K562 (cell line): ENCODE results near the gene MLH3. TPM values are rescaled to one million over a fixed set of nuclear protein-coding genes. Genes with fewer than 3 reads are reported as not detected.

ENCODE experiments used
- ARHGAP35 ChIP-seq: fragments of 450-650 bp; IDR thresholded peaks from 2 replicates; pipeline ENCODE4 v1.6.1; 2018; ENCODE audit not compliant: partially characterized antibody
- CHD2 ChIP-seq: IDR thresholded peaks from 2 replicates; pipeline ENCODE4 v1.6.1; 2011; ENCODE audit warnings: low read depth, low read length
- GABPB1 ChIP-seq: sonication (generic); formaldehyde crosslinking; IDR thresholded peaks from 2 replicates; pipeline ENCODE4 v1.8.0; 2022; ENCODE audit warnings: mild to moderate bottlenecking, missing genetic modification reagents
- KLF16 ChIP-seq: IDR thresholded peaks from 2 replicates; pipeline ENCODE4 v1.6.1; 2016; ENCODE audit warnings: antibody characterized with exemption
- LEF1 ChIP-seq: fragments of 450-650 bp; IDR thresholded peaks from 2 replicates; pipeline ENCODE4 v1.6.1; 2016; ENCODE audit warnings: mild to moderate bottlenecking
- MAFF ChIP-seq: IDR thresholded peaks from 2 replicates; pipeline ENCODE4 v1.6.1; 2012; ENCODE audit warnings: low read length, improper control_type of control experiment
- MTA3 ChIP-seq: fragments of 450-650 bp; formaldehyde crosslinking; IDR thresholded peaks from 2 replicates; pipeline ENCODE4 v1.6.1; 2017; ENCODE audit warnings: mild to moderate bottlenecking, borderline replicate concordance
- REST ChIP-seq, 2 experiments: fragments of 450-650 bp; formaldehyde crosslinking in 1 of 2; IDR thresholded peaks; 2 replicates each; pipeline versions ENCODE4 v1.4.0 to v1.6.1; 2014 to 2020; ENCODE audit warnings: mild to moderate bottlenecking in 2 of 2, borderline replicate concordance in 1 of 2, low read depth in 1 of 2
- SMAD1 ChIP-seq: fragments of 150-350 bp; IDR thresholded peaks from 2 replicates; pipeline ENCODE4 v1.6.1; 2014; ENCODE audit warnings: low read length, low read depth; ENCODE audit not compliant: partially characterized antibody
- SMAD4 ChIP-seq: fragments of 250-450 bp; sonication (Bioruptor Pico); conservative IDR thresholded peaks from 2 replicates; pipeline ENCODE4 v1.8.0; 2021; ENCODE audit warnings: inconsistent platforms, mild to moderate bottlenecking, moderate library complexity
- SRSF3 ChIP-seq: fragments of 200-400 bp; formaldehyde crosslinking; IDR thresholded peaks from 2 replicates; pipeline ENCODE4 v1.6.1; 2016; ENCODE audit warnings: mild to moderate bottlenecking, low read length, moderate library complexity; ENCODE audit not compliant: insufficient read depth
- ZC3H11A ChIP-seq: IDR thresholded peaks from 2 replicates; pipeline ENCODE4 v1.6.1; 2012; ENCODE audit warnings: low read depth, low read length, improper control_type of control experiment
- ZNF444 ChIP-seq: fragments of 250-450 bp; sonication (Bioruptor Pico); IDR thresholded peaks from 2 replicates; pipeline ENCODE4 v1.4.0; 2020; ENCODE audit warnings: mild to moderate bottlenecking, moderate library complexity
- polyA plus RNA-seq, 8 experiments: library from polyadenylated mRNA; depleted of rRNA in 4 of 8; stranded (reverse) in 5 of 8; unstranded in 3 of 8; fragments of >200 nt; fragmentation: Nextera tagmentation in 2 of 8; fragmentation: Illumina TruSeq in 1 of 8; extraction: Ambion mirVana in 2 of 8; extraction: Trizol in 1 of 8; gene quantifications; 2 replicates each; pipeline versions ENCODE4 v1.2.1 to v1.2.3, GENCODE V29; 2011 to 2014; ENCODE audit warnings: inconsistent platforms in 1 of 8, missing spikeins in 1 of 8
- total RNA-seq, 7 experiments: library from RNA; depleted of rRNA in 6 of 7; stranded (reverse); fragments of >200 nt in 6 of 7; fragmentation: Illumina TruSeq in 2 of 7; extraction: Trizol in 2 of 7; gene quantifications; 2 replicates each; pipeline versions ENCODE4 v1.2.1 to v1.2.3, GENCODE V29; 2011 to 2021; ENCODE audit warnings: low replicate concordance in 1 of 7
- TF ChIP-seq, protein P1 (sequence below), 2 experiments: fragments of 450-650 bp in 1 of 2; IDR thresholded peaks; 2 replicates each; pipeline ENCODE4 v1.6.1; 2011 to 2017; ENCODE audit warnings: low read depth in 2 of 2, antibody characterized with exemption in 1 of 2, borderline replicate concordance in 1 of 2, low read length in 1 of 2, mild to moderate bottlenecking in 1 of 2, mixed read lengths in 1 of 2; ENCODE audit not compliant: control insufficient read depth in 1 of 2
- TF ChIP-seq, protein P2 (sequence below): fragments of 450-650 bp; IDR thresholded peaks from 2 replicates; pipeline ENCODE4 v1.6.1; 2018; ENCODE audit warnings: mild to moderate bottlenecking, low read depth; ENCODE audit not compliant: partially characterized antibody

Gene MLH3
- total and polyA plus RNA-seq, 9 of the 15 experiments (the other 6 are each of a cell fraction or from before 2014, with no cell fraction given) = 5.9 to 15.3 (median 10.7) TPM

- TF ChIP-seq REST (IDR thresholded peaks at IDR 0.05; ENCODE audit: borderline replicate concordance) = peak; percentile 19; the same call in 1 of the 2 replicates
- no peak for TF ChIP-seq REST (CRISPR knock-in tag; IDR thresholded peaks at IDR 0.05; ENCODE audit: low read depth)
- no peak for TF ChIP-seq ZC3H11A
- TF ChIP-seq GABPB1 (CRISPR knock-in tag) = peak; percentile 73; the same call in 1 of the 2 replicates
- TF ChIP-seq, protein P1, sequence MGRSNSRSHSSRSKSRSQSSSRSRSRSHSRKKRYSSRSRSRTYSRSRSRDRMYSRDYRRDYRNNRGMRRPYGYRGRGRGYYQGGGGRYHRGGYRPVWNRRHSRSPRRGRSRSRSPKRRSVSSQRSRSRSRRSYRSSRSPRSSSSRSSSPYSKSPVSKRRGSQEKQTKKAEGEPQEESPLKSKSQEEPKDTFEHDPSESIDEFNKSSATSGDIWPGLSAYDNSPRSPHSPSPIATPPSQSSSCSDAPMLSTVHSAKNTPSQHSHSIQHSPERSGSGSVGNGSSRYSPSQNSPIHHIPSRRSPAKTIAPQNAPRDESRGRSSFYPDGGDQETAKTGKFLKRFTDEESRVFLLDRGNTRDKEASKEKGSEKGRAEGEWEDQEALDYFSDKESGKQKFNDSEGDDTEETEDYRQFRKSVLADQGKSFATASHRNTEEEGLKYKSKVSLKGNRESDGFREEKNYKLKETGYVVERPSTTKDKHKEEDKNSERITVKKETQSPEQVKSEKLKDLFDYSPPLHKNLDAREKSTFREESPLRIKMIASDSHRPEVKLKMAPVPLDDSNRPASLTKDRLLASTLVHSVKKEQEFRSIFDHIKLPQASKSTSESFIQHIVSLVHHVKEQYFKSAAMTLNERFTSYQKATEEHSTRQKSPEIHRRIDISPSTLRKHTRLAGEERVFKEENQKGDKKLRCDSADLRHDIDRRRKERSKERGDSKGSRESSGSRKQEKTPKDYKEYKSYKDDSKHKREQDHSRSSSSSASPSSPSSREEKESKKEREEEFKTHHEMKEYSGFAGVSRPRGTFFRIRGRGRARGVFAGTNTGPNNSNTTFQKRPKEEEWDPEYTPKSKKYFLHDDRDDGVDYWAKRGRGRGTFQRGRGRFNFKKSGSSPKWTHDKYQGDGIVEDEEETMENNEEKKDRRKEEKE (IDR thresholded peaks at IDR 0.05; ENCODE audit: borderline replicate concordance in 1 of 2, control insufficient read depth in 1 of 2, low read depth in 2 of 2, low read length in 1 of 2) = no peak
- TF ChIP-seq KLF16 = no peak
- TF ChIP-seq SRSF3 = no peak
- 0 out of 2 replicates have a peak, but pooled peaks have one; percentile 19 for TF ChIP-seq CHD2
- TF ChIP-seq MAFF = no peak
- TF ChIP-seq, protein P2, sequence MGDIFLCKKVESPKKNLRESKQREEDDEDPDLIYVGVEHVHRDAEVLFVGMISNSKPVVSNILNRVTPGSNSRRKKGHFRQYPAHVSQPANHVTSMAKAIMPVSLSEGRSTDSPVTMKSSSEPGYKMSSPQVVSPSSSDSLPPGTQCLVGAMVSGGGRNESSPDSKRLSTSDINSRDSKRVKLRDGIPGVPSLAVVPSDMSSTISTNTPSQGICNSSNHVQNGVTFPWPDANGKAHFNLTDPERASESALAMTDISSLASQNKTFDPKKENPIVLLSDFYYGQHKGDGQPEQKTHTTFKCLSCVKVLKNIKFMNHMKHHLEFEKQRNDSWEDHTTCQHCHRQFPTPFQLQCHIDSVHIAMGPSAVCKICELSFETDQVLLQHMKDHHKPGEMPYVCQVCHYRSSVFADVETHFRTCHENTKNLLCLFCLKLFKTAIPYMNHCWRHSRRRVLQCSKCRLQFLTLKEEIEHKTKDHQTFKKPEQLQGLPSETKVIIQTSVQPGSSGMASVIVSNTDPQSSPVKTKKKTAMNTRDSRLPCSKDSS = no peak
- TF ChIP-seq MTA3 = peak; percentile 54; the same call in 1 of the 2 replicates
- TF ChIP-seq SMAD4 (CRISPR knock-in tag) = peak; percentile 98
- no peak for TF ChIP-seq ARHGAP35
- no peak for TF ChIP-seq ZNF444 (CRISPR knock-in tag)
- peak; percentile 20; the same call in 1 of the 2 replicates for TF ChIP-seq LEF1
- peak; percentile 57 for TF ChIP-seq SMAD1
Observed at GRCh38 chr14:75069121-75069810, 18.0 kb upstream of the MLH3 start, which contains the start of gene ZC2HC1C (continued).
